Hippocampal formation (tissue), 2 donors: ENCODE data around the gene SSR3.

Experiments used
- DNase-seq, 2 donors: peaks; one replicate each; lab custom pipeline; 2025; lab: John Stamatoyannopoulos, UW

SSR3 gene

DNA sequence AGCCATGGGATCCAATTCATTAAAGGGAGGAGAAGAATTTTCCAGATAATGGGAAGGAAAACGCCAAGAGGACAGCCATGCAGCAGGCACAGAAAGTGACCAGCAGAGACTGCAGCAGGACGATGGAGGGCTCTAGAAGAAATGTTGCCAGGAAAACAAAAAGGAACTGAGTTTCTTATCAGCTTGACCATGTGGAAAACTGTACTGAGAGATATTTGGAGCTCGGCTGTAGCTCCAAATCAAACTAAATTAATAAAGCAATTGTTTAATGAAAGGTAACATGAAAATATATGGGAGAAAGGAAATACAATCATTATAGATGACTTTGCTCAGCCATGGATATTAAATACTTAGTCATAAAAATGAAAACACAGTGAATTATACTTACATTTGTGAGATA, 63.7 kb downstream of the SSR3 start:
- DNase-seq = no peak
